ENCODE results near the gene CHCHD6.

DNA sequence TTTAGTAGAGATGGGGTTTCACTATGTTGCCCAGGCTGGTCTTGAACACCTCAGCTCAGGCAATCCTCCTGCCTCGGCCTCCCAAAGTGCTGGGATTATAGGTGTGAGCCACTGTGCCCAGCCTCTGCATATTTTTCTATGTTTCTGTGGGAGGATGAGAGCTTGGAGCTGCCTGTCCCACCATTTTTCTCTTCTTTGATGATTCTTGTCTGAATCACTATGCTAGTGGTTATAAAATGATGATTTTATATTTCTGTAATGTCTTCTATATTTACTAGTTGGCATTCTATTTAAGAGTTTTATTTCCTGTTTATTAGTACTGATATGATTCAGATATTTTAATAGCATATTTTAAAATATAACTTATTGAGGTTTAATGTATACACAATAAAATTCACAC lies 69.7 kb downstream of the CHCHD6 start:
- TF ChIP-seq, protein P1, sequence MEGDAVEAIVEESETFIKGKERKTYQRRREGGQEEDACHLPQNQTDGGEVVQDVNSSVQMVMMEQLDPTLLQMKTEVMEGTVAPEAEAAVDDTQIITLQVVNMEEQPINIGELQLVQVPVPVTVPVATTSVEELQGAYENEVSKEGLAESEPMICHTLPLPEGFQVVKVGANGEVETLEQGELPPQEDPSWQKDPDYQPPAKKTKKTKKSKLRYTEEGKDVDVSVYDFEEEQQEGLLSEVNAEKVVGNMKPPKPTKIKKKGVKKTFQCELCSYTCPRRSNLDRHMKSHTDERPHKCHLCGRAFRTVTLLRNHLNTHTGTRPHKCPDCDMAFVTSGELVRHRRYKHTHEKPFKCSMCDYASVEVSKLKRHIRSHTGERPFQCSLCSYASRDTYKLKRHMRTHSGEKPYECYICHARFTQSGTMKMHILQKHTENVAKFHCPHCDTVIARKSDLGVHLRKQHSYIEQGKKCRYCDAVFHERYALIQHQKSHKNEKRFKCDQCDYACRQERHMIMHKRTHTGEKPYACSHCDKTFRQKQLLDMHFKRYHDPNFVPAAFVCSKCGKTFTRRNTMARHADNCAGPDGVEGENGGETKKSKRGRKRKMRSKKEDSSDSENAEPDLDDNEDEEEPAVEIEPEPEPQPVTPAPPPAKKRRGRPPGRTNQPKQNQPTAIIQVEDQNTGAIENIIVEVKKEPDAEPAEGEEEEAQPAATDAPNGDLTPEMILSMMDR (IDR thresholded peaks at IDR 0.05): no peak
- TF ChIP-seq POLR2A (IDR thresholded peaks at IDR 0.05): no peak

All from right lobe of liver (tissue), 4 donors.